GM12878 (cell line): ENCODE data around the gene RAD18. TPM values are rescaled to one million over a fixed set of nuclear protein-coding genes. Genes with fewer than 3 reads are reported as not detected.

Source experiments
- ATAC-seq: fragments of 200-7000 bp; cut with Tn5 transposase; 3 replicates; pipeline ENCODE4 v1.9.1; 2020; ENCODE audit warnings: mild to moderate bottlenecking, moderate library complexity
- BruUV-seq: library from RNA; stranded (reverse); fragments of 400-500 nt; replicated peaks from 2 replicates; lab custom pipeline; 2021; lab: Mats Ljungman, UMichigan
- CTCF ChIA-PET: fragments of 300-600 bp; sonication (Branson Sonifier 250); formaldehyde crosslinking; extraction: SDS; loops from one replicate; lab custom pipeline; 2021; ENCODE audit warnings: inconsistent platforms; lab: Yijun Ruan, JAX
- POLR2A ChIA-PET: fragments of 350-600 bp; formaldehyde crosslinking; extraction: SDS; loops from one replicate; lab custom pipeline; 2021; ENCODE audit warnings: inconsistent platforms; lab: Charles Lee
- RAD21 ChIA-PET: fragments of 300-600 bp; sonication (Branson Sonifier 250); formaldehyde crosslinking; loops from one replicate; lab custom pipeline; 2023; ENCODE audit warnings: antibody characterized with exemption; ENCODE audit not compliant: unreplicated experiment; lab: Charles Lee
- SMC1A ChIA-PET: fragments of 300-600 bp; sonication (Branson Sonifier 250); formaldehyde crosslinking; loops from one replicate; lab custom pipeline; 2023; ENCODE audit not compliant: unreplicated experiment, uncharacterized antibody; lab: Charles Lee
- DNase-seq: peaks from one replicate; pipeline ENCODE4 v3.0.0-alpha.2; 2011; ENCODE audit warnings: low read depth, low spot score
- FAIRE-seq: peaks from 3 replicates; lab custom pipeline; 2011; peaks lifted over from hg19 to GRCh38; lab: Jason Lieb, UNC
- H2AFZ ChIP-seq: 2 replicates; pipeline ENCODE4 v1.6.0; 2011; ENCODE audit warnings: low read depth, low read length, control low read depth; ENCODE audit not compliant: control insufficient read depth
- H3K27ac ChIP-seq: 2 replicates; pipeline ENCODE4 v1.5.1; 2011; ENCODE audit warnings: control low read depth; ENCODE audit not compliant: control insufficient read depth, insufficient read depth
- H3K27me3 ChIP-seq, 2 experiments: replicated peaks in 1 of 2; 2 replicates each; pipeline versions ENCODE4 v1.6.0 to v1.6.1; 2011; ENCODE audit warnings: low read length in 1 of 2; ENCODE audit not compliant: control insufficient read depth in 2 of 2, insufficient read depth in 2 of 2
- H3K36me3 ChIP-seq, 2 experiments: 2 replicates each; pipeline ENCODE4 v1.5.1; 2011; ENCODE audit warnings: low read length in 1 of 2; ENCODE audit not compliant: control insufficient read depth in 2 of 2, insufficient read depth in 2 of 2
- H3K4me1 ChIP-seq: 2 replicates; pipeline ENCODE4 v1.6.1; 2011; ENCODE audit warnings: mild to moderate bottlenecking, low read length, moderate library complexity, mixed read lengths; ENCODE audit not compliant: control insufficient read depth, insufficient read depth
- H3K4me2 ChIP-seq: 2 replicates; pipeline ENCODE4 v1.6.0; 2011; ENCODE audit warnings: control low read depth; ENCODE audit not compliant: control insufficient read depth, insufficient read depth
- H3K4me3 ChIP-seq: fragments of 200-600 bp; sonication (generic); 2 replicates; pipeline ENCODE4 v1.5.1; 2016
- H3K79me2 ChIP-seq: 2 replicates; pipeline ENCODE4 v1.6.0; 2011; ENCODE audit warnings: low read length; ENCODE audit not compliant: control insufficient read depth, insufficient read depth
- H3K9ac ChIP-seq: 2 replicates; pipeline ENCODE4 v1.8.0; 2011; ENCODE audit warnings: low read length, control low read depth, mixed read lengths; ENCODE audit not compliant: control insufficient read depth, insufficient read depth
- H3K9me3 ChIP-seq: replicated peaks from 3 replicates; pipeline ENCODE4 v1.5.1; 2011; ENCODE audit warnings: mild to moderate bottlenecking, low read length; ENCODE audit not compliant: control insufficient read depth, insufficient read depth
- H4K20me1 ChIP-seq: 2 replicates; pipeline ENCODE4 v1.6.0; 2011; ENCODE audit not compliant: control insufficient read depth, insufficient read depth
- KAT2A ChIP-seq: conservative IDR thresholded peaks from 2 replicates; pipeline ENCODE4 v1.6.1; 2011; ENCODE audit warnings: low read depth, low read length; ENCODE audit not compliant: control insufficient read depth
- POU2F2 ChIP-seq: IDR thresholded peaks from 3 replicates; pipeline ENCODE4 v1.6.1; 2011; ENCODE audit warnings: low read depth, mild to moderate bottlenecking, low read length, borderline replicate concordance
- RAD21 ChIP-seq: IDR thresholded peaks from 2 replicates; pipeline ENCODE4 v1.6.1; 2011; ENCODE audit warnings: mild to moderate bottlenecking, low read depth, low read length, moderate library complexity; ENCODE audit not compliant: insufficient read depth
- RBBP5 ChIP-seq: fragments of 200-600 bp; sonication (generic); conservative IDR thresholded peaks from 2 replicates; pipeline ENCODE4 v1.6.1; 2016
- SMC3 ChIP-seq: IDR thresholded peaks from 2 replicates; pipeline ENCODE4 v1.6.1; 2011; ENCODE audit warnings: low read length, improper control_type of control experiment, borderline replicate concordance
- STAT3 ChIP-seq: IDR thresholded peaks from 2 replicates; pipeline ENCODE4 v1.6.1; 2011; ENCODE audit warnings: low read depth, low read length, improper control_type of control experiment
- SUZ12 ChIP-seq: fragments of 200-600 bp; sonication (generic); IDR thresholded peaks from one replicate; pipeline ENCODE4 v1.6.1; 2018; ENCODE audit warnings: antibody characterized with exemption, mild to moderate bottlenecking; ENCODE audit not compliant: unreplicated experiment
- YY1 ChIP-seq: IDR thresholded peaks from 2 replicates; pipeline ENCODE4 v1.6.1; 2011; ENCODE audit warnings: low read depth, mild to moderate bottlenecking, low read length
- ZNF622 ChIP-seq: fragments of 450-650 bp; IDR thresholded peaks from 2 replicates; pipeline ENCODE4 v1.6.1; 2017; ENCODE audit warnings: mild to moderate bottlenecking, inconsistent platforms
- ZSCAN29 ChIP-seq: fragments of 450-650 bp; IDR thresholded peaks from 2 replicates; pipeline ENCODE4 v1.6.1; 2017; ENCODE audit warnings: mild to moderate bottlenecking, moderate library complexity
- WGBS: methylation state at CpG from one replicate; pipeline ENCODE4 v1.1.6; 2016; ENCODE audit warnings: low lambda C conversion rate; ENCODE audit not compliant: insufficient replicate concordance, insufficient coverage; ENCODE audit errors: missing lambda C conversion rate; 5-methylcytosine and 5-hydroxymethylcytosine counted together
- in situ Hi-C: fragments of 300-500 bp; cut with MboI; formaldehyde crosslinking; loops from 9 replicates; pipeline ENCODE4 v1.14.3; 2018; ENCODE audit warnings: mixed read lengths
- intact Hi-C: fragments of 100-400 bp; cut with micrococcal nuclease; formaldehyde crosslinking; loops from one replicate; pipeline ENCODE4 v1.14.2; 2022; ENCODE audit not compliant: unreplicated experiment
- polyA plus RNA-seq, 11 experiments: library from polyadenylated mRNA; depleted of rRNA in 4 of 11; unstranded in 6 of 11; stranded (reverse) in 5 of 11; fragments of >200 nt; fragmentation: Nextera tagmentation in 4 of 11; fragmentation: Illumina TruSeq in 1 of 11; extraction: Ambion mirVana in 4 of 11; extraction: Trizol in 1 of 11; gene quantifications; 1 replicate in 1 of 11; 2 replicates in 10 of 11; pipeline versions ENCODE4 v1.2.1 to v1.2.3, GENCODE V29; 2011 to 2016; ENCODE audit warnings: inconsistent platforms in 2 of 11, missing spikeins in 2 of 11, low read depth in 1 of 11
- total RNA-seq, 4 experiments: library from RNA; depleted of rRNA in 3 of 4; stranded (reverse); fragments of >200 nt in 3 of 4; fragmentation: Illumina TruSeq in 1 of 4; extraction: Trizol in 1 of 4; gene quantifications; 2 replicates each; pipeline versions ENCODE4 v1.2.1 to v1.2.3, GENCODE V29; 2013 to 2021
- TF ChIP-seq, protein P1 (sequence below): fragments of 450-650 bp; formaldehyde crosslinking; IDR thresholded peaks from 2 replicates; pipeline ENCODE4 v1.5.0; 2022; ENCODE audit warnings: mild to moderate bottlenecking, missing genetic modification characterization
- TF ChIP-seq, protein P2 (sequence below): fragments of 450-650 bp; IDR thresholded peaks from 2 replicates; pipeline ENCODE4 v1.6.1; 2017; ENCODE audit warnings: mild to moderate bottlenecking, moderate library complexity
- TF ChIP-seq, protein P3 (sequence below): fragments of 450-650 bp; IDR thresholded peaks from 2 replicates; pipeline ENCODE4 v1.6.1; 2016; ENCODE audit warnings: mild to moderate bottlenecking

Gene RAD18
- total and polyA plus RNA-seq, 10 of the 15 experiments (the other 5 are each of a cell fraction or from before 2014, with no cell fraction given) = 8.7 to 38.6 (median 19.2) TPM

GRCh38 chr3:8899876-8900460 lies 63.3 kb downstream of the RAD18 start:
- in situ Hi-C loops = no loop called here
- Histone ChIP-seq H3K27me3 (no peaks in the 10 kb centered on the region), H3K4me3 (no peak overlapping the region), H3K27ac (no peak overlapping the region), H3K36me3 (no peaks in the 10 kb centered on the region), H3K4me2 (no peak overlapping the region), H4K20me1 (no peaks in the 10 kb centered on the region), H3K9ac (no peak overlapping the region), H3K4me1 (no peaks in the 10 kb centered on the region), H2AFZ (no peak overlapping the region), H3K9me3 (no peaks in the 10 kb centered on the region), H3K79me2 (no peaks in the 10 kb centered on the region)
- DNase-seq = no peak
- intact Hi-C loops = no loop called here
- ATAC-seq = no peak
- POLR2A ChIA-PET = no interaction called here
- no peak for FAIRE-seq
- WGBS = 0% methylated on average over 1 of the region's 1 CpG
- RAD21 ChIA-PET = no interaction called here
- SMC1A ChIA-PET = no interaction called here
- CTCF ChIA-PET = no interaction called here
- no TSS peak for BruUV-seq
- TF ChIP-seq, protein P1, sequence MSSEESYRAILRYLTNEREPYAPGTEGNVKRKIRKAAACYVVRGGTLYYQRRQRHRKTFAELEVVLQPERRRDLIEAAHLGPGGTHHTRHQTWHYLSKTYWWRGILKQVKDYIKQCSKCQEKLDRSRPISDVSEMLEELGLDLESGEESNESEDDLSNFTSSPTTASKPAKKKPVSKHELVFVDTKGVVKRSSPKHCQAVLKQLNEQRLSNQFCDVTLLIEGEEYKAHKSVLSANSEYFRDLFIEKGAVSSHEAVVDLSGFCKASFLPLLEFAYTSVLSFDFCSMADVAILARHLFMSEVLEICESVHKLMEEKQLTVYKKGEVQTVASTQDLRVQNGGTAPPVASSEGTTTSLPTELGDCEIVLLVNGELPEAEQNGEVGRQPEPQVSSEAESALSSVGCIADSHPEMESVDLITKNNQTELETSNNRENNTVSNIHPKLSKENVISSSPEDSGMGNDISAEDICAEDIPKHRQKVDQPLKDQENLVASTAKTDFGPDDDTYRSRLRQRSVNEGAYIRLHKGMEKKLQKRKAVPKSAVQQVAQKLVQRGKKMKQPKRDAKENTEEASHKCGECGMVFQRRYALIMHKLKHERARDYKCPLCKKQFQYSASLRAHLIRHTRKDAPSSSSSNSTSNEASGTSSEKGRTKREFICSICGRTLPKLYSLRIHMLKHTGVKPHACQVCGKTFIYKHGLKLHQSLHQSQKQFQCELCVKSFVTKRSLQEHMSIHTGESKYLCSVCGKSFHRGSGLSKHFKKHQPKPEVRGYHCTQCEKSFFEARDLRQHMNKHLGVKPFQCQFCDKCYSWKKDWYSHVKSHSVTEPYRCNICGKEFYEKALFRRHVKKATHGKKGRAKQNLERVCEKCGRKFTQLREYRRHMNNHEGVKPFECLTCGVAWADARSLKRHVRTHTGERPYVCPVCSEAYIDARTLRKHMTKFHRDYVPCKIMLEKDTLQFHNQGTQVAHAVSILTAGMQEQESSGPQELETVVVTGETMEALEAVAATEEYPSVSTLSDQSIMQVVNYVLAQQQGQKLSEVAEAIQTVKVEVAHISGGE = no peak
- no peak for TF ChIP-seq YY1
- TF ChIP-seq, protein P2, sequence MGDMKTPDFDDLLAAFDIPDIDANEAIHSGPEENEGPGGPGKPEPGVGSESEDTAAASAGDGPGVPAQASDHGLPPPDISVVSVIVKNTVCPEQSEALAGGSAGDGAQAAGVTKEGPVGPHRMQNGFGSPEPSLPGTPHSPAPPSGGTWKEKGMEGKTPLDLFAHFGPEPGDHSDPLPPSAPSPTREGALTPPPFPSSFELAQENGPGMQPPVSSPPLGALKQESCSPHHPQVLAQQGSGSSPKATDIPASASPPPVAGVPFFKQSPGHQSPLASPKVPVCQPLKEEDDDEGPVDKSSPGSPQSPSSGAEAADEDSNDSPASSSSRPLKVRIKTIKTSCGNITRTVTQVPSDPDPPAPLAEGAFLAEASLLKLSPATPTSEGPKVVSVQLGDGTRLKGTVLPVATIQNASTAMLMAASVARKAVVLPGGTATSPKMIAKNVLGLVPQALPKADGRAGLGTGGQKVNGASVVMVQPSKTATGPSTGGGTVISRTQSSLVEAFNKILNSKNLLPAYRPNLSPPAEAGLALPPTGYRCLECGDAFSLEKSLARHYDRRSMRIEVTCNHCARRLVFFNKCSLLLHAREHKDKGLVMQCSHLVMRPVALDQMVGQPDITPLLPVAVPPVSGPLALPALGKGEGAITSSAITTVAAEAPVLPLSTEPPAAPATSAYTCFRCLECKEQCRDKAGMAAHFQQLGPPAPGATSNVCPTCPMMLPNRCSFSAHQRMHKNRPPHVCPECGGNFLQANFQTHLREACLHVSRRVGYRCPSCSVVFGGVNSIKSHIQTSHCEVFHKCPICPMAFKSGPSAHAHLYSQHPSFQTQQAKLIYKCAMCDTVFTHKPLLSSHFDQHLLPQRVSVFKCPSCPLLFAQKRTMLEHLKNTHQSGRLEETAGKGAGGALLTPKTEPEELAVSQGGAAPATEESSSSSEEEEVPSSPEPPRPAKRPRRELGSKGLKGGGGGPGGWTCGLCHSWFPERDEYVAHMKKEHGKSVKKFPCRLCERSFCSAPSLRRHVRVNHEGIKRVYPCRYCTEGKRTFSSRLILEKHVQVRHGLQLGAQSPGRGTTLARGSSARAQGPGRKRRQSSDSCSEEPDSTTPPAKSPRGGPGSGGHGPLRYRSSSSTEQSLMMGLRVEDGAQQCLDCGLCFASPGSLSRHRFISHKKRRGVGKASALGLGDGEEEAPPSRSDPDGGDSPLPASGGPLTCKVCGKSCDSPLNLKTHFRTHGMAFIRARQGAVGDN = no peak
- TF ChIP-seq SMC3 = no peak
- TF ChIP-seq KAT2A = no peak
- TF ChIP-seq RBBP5 = no peak
- TF ChIP-seq STAT3 = no peak
- no peak for TF ChIP-seq ZSCAN29
- no peak for TF ChIP-seq SUZ12
- TF ChIP-seq RAD21 = no peak
- TF ChIP-seq ZNF622 = no peak
- TF ChIP-seq, protein P3, sequence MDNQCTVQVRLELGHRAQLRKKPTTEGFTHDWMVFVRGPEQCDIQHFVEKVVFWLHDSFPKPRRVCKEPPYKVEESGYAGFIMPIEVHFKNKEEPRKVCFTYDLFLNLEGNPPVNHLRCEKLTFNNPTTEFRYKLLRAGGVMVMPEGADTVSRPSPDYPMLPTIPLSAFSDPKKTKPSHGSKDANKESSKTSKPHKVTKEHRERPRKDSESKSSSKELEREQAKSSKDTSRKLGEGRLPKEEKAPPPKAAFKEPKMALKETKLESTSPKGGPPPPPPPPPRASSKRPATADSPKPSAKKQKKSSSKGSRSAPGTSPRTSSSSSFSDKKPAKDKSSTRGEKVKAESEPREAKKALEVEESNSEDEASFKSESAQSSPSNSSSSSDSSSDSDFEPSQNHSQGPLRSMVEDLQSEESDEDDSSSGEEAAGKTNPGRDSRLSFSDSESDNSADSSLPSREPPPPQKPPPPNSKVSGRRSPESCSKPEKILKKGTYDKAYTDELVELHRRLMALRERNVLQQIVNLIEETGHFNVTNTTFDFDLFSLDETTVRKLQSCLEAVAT = no peak
- TF ChIP-seq POU2F2 = no peak
